Gastroesophageal sphincter (tissue), 4 donors: ENCODE data around the gene SMAD3. TPM values are rescaled to one million over a fixed set of nuclear protein-coding genes. Genes with fewer than 3 reads are reported as not detected.
"Not testable (repeated sequence)": the region's sequence is repeated elsewhere in the genome, so short reads cannot be mapped to it uniquely, and the experiment has no call there.

ENCODE experiments used
- ATAC-seq: fragments of 150-250 bp; one replicate; pipeline ENCODE4 v1.9.1; 2016; ENCODE audit warnings: mild to moderate bottlenecking, moderate library complexity
- H3K27ac ChIP-seq, 4 donors: fragments of 200-600 bp; sonication (generic) in 3 of 4; 1 replicate in 3 of 4; 2 replicates in 1 of 4; pipeline ENCODE4 v1.5.1; 2016 to 2019
- H3K27me3 ChIP-seq: fragments of 200-600 bp; sonication (generic); one replicate; pipeline ENCODE4 v1.5.1; 2019
- H3K36me3 ChIP-seq, 2 donors: fragments of 200-600 bp; sonication (generic); one replicate each; pipeline ENCODE4 v1.5.1; 2019; ENCODE audit warnings: control low read depth in 1 of 2
- H3K4me1 ChIP-seq, 3 donors: fragments of 200-600 bp; sonication (generic); 1 replicate in 2 of 3; 2 replicates in 1 of 3; pipeline ENCODE4 v1.5.1; 2016 to 2019; ENCODE audit warnings: control low read depth in 2 of 3
- H3K4me3 ChIP-seq, 2 donors: fragments of 200-600 bp; sonication (generic); one replicate each; pipeline ENCODE4 v1.5.1; 2019; ENCODE audit warnings: mild to moderate bottlenecking in 1 of 2, moderate library complexity in 1 of 2
- H3K9me3 ChIP-seq, 3 donors: fragments of 200-600 bp; sonication (generic); one replicate each; pipeline ENCODE4 v1.5.1; 2017 to 2019; ENCODE audit warnings: control low read depth in 2 of 3
- EP300 ChIP-seq: sonication (generic); formaldehyde crosslinking; IDR thresholded peaks from one replicate; pipeline ENCODE4 v1.6.1; 2017; ENCODE audit warnings: antibody characterized with exemption, mild to moderate bottlenecking
- POLR2A ChIP-seq, 2 donors: fragments of 450-650 bp; IDR thresholded peaks; one replicate each; pipeline ENCODE4 v1.6.1; 2017; ENCODE audit warnings: antibody characterized with exemption in 2 of 2, mild to moderate bottlenecking in 2 of 2, moderate library complexity in 1 of 2
- POLR2AphosphoS5 ChIP-seq: sonication (generic); formaldehyde crosslinking; IDR thresholded peaks from one replicate; pipeline ENCODE4 v1.6.1; 2017; ENCODE audit warnings: antibody characterized with exemption
- WGBS, 2 donors: methylation state at CpG; one replicate each; pipeline ENCODE4 v1.1.5; 2018; ENCODE audit warnings: low coverage in 1 of 2; 5-methylcytosine and 5-hydroxymethylcytosine counted together
- total RNA-seq, 4 donors: library from RNA; depleted of rRNA; stranded (reverse); fragments of >200 nt; gene quantifications; one replicate each; pipeline ENCODE4 v1.1.0, GENCODE V29; 2016
- TF ChIP-seq, protein P1 (sequence below), 4 experiments: fragments of 200-600 bp in 2 of 4; fragments of 450-650 bp in 2 of 4; sonication (generic) in 1 of 4; IDR thresholded peaks; one replicate each; pipeline ENCODE4 v1.5.1; 2017 to 2019; ENCODE audit warnings: antibody characterized with exemption in 4 of 4, mild to moderate bottlenecking in 2 of 4, moderate library complexity in 2 of 4

The SMAD3 gene
- total RNA-seq, 4 donors from 2014 or later, result 19.8 to 30.6 (median 25.9) TPM

DNA sequence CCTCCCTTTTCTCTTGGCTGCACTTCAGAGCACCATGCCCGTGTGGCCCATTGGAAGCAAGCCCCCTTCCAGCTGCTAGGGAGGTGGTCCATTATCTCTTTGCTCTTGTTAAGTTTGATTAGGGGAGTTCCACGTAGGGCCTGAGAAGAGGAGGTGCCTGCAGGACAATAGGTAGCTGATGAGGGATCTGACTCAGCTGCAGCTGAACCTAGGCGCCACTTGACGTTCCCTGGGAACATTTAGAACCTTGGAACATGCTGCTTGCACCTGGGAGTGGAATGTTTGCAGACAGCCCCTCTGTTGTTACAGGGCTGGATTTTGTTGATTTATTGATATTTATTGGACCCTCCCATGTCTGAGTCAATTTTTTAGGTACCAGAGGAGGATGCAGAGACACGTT, 4.7 kb downstream of the SMAD3 start:
- TF ChIP-seq, protein P1, sequence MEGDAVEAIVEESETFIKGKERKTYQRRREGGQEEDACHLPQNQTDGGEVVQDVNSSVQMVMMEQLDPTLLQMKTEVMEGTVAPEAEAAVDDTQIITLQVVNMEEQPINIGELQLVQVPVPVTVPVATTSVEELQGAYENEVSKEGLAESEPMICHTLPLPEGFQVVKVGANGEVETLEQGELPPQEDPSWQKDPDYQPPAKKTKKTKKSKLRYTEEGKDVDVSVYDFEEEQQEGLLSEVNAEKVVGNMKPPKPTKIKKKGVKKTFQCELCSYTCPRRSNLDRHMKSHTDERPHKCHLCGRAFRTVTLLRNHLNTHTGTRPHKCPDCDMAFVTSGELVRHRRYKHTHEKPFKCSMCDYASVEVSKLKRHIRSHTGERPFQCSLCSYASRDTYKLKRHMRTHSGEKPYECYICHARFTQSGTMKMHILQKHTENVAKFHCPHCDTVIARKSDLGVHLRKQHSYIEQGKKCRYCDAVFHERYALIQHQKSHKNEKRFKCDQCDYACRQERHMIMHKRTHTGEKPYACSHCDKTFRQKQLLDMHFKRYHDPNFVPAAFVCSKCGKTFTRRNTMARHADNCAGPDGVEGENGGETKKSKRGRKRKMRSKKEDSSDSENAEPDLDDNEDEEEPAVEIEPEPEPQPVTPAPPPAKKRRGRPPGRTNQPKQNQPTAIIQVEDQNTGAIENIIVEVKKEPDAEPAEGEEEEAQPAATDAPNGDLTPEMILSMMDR (IDR thresholded peaks at IDR 0.05), result no peak
- TF ChIP-seq POLR2AphosphoS5, result no peak
- no peak for TF ChIP-seq EP300
- no peak for TF ChIP-seq POLR2A (IDR thresholded peaks at IDR 0.05)
- Histone ChIP-seq H3K27ac (no peak overlapping the region), H3K36me3 (peaks cover 0 to 4% of the 10 kb centered on the region in 2 donors), H3K9me3 (no peaks in the 10 kb centered on the region), H3K27me3 (no peaks in the 10 kb centered on the region), H3K4me3 (no peak overlapping the region), H3K4me1 (peaks cover 0 to 82% (median 24%) of the 10 kb centered on the region in 3 donors)
- 89% methylated on average over 3 of the region's 5 CpGs; no CpG with 5 or more reads in 1 of the 2 donors for WGBS, 2 donors
- ATAC-seq, result no peak

- 79 to 89% methylated on average over 4 to 8 of the region's 9 CpGs for WGBS, 2 donors
- Histone ChIP-seq H3K27ac (no peak overlapping the region), H3K4me1 (peaks cover 0 to 92% (median 26%) of the 10 kb centered on the region in 3 donors), H3K27me3 (no peaks in the 10 kb centered on the region), H3K9me3 (no peaks in the 10 kb centered on the region), H3K4me3 (no peak overlapping the region), H3K36me3 (peaks cover 0 to 4% of the 10 kb centered on the region in 2 donors)
- ATAC-seq, result no peak
- no peak for TF ChIP-seq POLR2A (IDR thresholded peaks at IDR 0.05)
- TF ChIP-seq, protein P1 (IDR thresholded peaks at IDR 0.05), result no peak
- no peak for TF ChIP-seq EP300
- no peak for TF ChIP-seq POLR2AphosphoS5
These were observed 5.7 kb downstream of the SMAD3 start for GRCh38 chr15:67070892-67071664.

GRCh38 chr15:67072442-67072841, 7.0 kb downstream of the SMAD3 start:
- ATAC-seq, result no peak
- Histone ChIP-seq H3K27ac (no peak overlapping the region), H3K9me3 (no peaks in the 10 kb centered on the region), H3K36me3 (peaks cover 0 to 4% of the 10 kb centered on the region in 2 donors), H3K27me3 (no peaks in the 10 kb centered on the region), H3K4me3 (no peak overlapping the region), H3K4me1 (peaks cover 0 to 98% (median 30%) of the 10 kb centered on the region in 3 donors)
- WGBS, 2 donors, result no CpG with 5 or more reads among the region's 1 CpG
- TF ChIP-seq POLR2AphosphoS5 (no peak), EP300 (no peak), POLR2A (IDR thresholded peaks at IDR 0.05) (no peak)
- TF ChIP-seq, protein P1 (IDR thresholded peaks at IDR 0.05), result no peak

GRCh38 chr15:67072958-67073357, 7.6 kb downstream of the SMAD3 start:
- H3K4me3 ChIP-seq, result no peak overlapping the region
- no peaks in the 10 kb centered on the region for H3K9me3 ChIP-seq
- ATAC-seq, result no peak
- peaks cover 0 to 4% of the 10 kb centered on the region in 2 donors for H3K36me3 ChIP-seq
- WGBS, 2 donors, result 65 to 100% methylated on average over 1 to 2 of the region's 2 CpGs
- H3K27ac ChIP-seq, result no peak overlapping the region
- H3K27me3 ChIP-seq, result no peaks in the 10 kb centered on the region
- TF ChIP-seq POLR2AphosphoS5 (no peak), POLR2A (IDR thresholded peaks at IDR 0.05) (no peak), EP300 (no peak)
- TF ChIP-seq, protein P1 (IDR thresholded peaks at IDR 0.05), result no peak
- peaks cover 0 to 98% (median 24%) of the 10 kb centered on the region in 3 donors for H3K4me1 ChIP-seq

DNA sequence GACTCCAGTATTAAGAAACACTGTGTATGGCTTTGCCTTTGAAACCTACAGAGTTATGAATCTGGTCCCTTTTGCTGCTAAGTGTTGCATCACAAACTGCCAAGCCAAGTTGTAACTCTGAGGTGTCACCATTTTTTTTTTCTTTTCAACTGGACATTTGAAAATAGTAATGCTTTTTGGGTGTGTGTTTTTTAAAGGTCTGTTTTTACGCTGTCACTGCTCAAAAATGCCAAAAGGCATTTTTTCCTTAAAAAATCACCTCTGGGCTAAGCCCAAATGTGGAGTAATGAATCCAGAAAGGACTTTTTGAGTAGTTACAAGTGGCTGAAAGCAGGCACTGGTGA, 9.5 kb downstream of the SMAD3 start:
- no peak overlapping the region for H3K4me3 ChIP-seq
- peaks cover 0 to 98% (median 22%) of the 10 kb centered on the region in 3 donors for H3K4me1 ChIP-seq

GRCh38 chr15:67075555-67076135, 10.2 kb downstream of the SMAD3 start:
- H3K27ac ChIP-seq, result peak overlapping the region in 3 of 4 donors; percentile 53 to 64 (median 55)
- H3K36me3 ChIP-seq, H3K27me3 ChIP-seq, H3K9me3 ChIP-seq, H3K4me3 ChIP-seq, ATAC-seq: not testable (repeated sequence)
- WGBS, 2 donors, result 91 to 96% methylated on average over 6 to 10 of the region's 14 CpGs
- peaks cover 0 to 98% (median 29%) of the 10 kb centered on the region in 3 donors for H3K4me1 ChIP-seq

More for the DNA sequence above, 9.5 kb downstream of the SMAD3 start:
- Histone ChIP-seq H3K36me3 (peaks cover 0 to 4% of the 10 kb centered on the region in 2 donors), H3K27me3 (no peaks in the 10 kb centered on the region), H3K27ac (peak overlapping the region in 3 of 4 donors; percentile 53 to 64 (median 55)), H3K9me3 (no peaks in the 10 kb centered on the region)
- TF ChIP-seq POLR2AphosphoS5 (peak; percentile 5), POLR2A (IDR thresholded peaks at IDR 0.05) (no peak), EP300 (no peak)
- TF ChIP-seq, protein P1 (IDR thresholded peaks at IDR 0.05), result no peak
- peak; percentile 73 for ATAC-seq
- 92% methylated on average over 1 of the region's 1 CpG; no CpG with 5 or more reads in 1 of the 2 donors for WGBS, 2 donors
